ENCODE results near the gene HPSE.
"Not testable (repeated sequence)": the region's sequence is repeated elsewhere in the genome, so short reads cannot be mapped to it uniquely, and the experiment has no call there.

The HPSE gene

GRCh38 chr4:83281307-83281706 lies 53.3 kb downstream of the HPSE start:
- DNase-seq = peak in 1 of 2 donors; percentile 13

GRCh38 chr4:83276299-83277040 lies 58.2 kb downstream of the HPSE start:
- DNase-seq = peak in 1 of 2 donors; percentile 31

GRCh38 chr4:83273926-83274325 lies 60.7 kb downstream of the HPSE start:
- DNase-seq = not testable (repeated sequence)

- peak in 1 of 2 donors; percentile 13 for DNase-seq
Measured at GRCh38 chr4:83272900-83273299, 61.7 kb downstream of the HPSE start.

GRCh38 chr4:83269256-83269655 lies 65.4 kb downstream of the HPSE start:
- DNase-seq = no peak

GRCh38 chr4:83268491-83268890 lies 66.2 kb downstream of the HPSE start:
- DNase-seq = no peak

- DNase-seq = no peak
Measured at GRCh38 chr4:83267830-83268475, 66.7 kb downstream of the HPSE start.

GRCh38 chr4:83267121-83267829 lies 67.4 kb downstream of the HPSE start:
- DNase-seq = no peak

GRCh38 chr4:83266689-83267088 lies 68.0 kb downstream of the HPSE start:
- peak in 1 of 2 donors; percentile 32 for DNase-seq

- DNase-seq = no peak
Measured at GRCh38 chr4:83263106-83263505, 71.5 kb downstream of the HPSE start.

- DNase-seq = no peak
Measured at GRCh38 chr4:83262682-83263081, 72.0 kb downstream of the HPSE start.

- no peak for DNase-seq
Measured at GRCh38 chr4:83261307-83261706, 73.3 kb downstream of the HPSE start.

GRCh38 chr4:83259586-83259985 lies 75.1 kb downstream of the HPSE start:
- DNase-seq = no peak

GRCh38 chr4:83258461-83258860 lies 76.2 kb downstream of the HPSE start:
- DNase-seq = no peak

- no peak for DNase-seq
Measured at GRCh38 chr4:83257811-83258210, 76.8 kb downstream of the HPSE start.

GRCh38 chr4:83255584-83255983 lies 79.1 kb downstream of the HPSE start:
- DNase-seq = no peak

GRCh38 chr4:83252782-83253405 lies 81.8 kb downstream of the HPSE start:
- DNase-seq = peak; percentile 80 to 86

GRCh38 chr4:83251447-83251830 lies 83.2 kb downstream of the HPSE start:
- no peak for DNase-seq

- no peak for DNase-seq
Measured at GRCh38 chr4:83250687-83251446, 83.8 kb downstream of the HPSE start.

GRCh38 chr4:83248486-83248885 lies 86.2 kb downstream of the HPSE start:
- no peak for DNase-seq

GRCh38 chr4:83247415-83248357 lies 87.0 kb downstream of the HPSE start:
- DNase-seq = no peak

Data from CD4-positive, alpha-beta T cell treated with Interferon alpha-2 for 1 hour (primary cell).